SJCRH30 (cell line): ENCODE results near the gene TH. TPM values are rescaled to one million over a fixed set of nuclear protein-coding genes. Genes with fewer than 3 reads are reported as not detected.
"Not testable (repeated sequence)": the region's sequence is repeated elsewhere in the genome, so short reads cannot be mapped to it uniquely, and the experiment has no call there.

Experiments
- DNase-seq, 2 experiments: peaks; one replicate each; pipeline ENCODE4 v3.0.0-alpha.2; 2015 to 2020
- H3K27ac ChIP-seq: fragments of 250-450 bp; sonication (Bioruptor Pico); 2 replicates; pipeline ENCODE4 v1.5.1; 2020; ENCODE audit warnings: mild to moderate bottlenecking, moderate library complexity
- H3K27me3 ChIP-seq: fragments of 250-450 bp; sonication (Bioruptor Pico); 2 replicates; pipeline ENCODE4 v1.5.1; 2020; ENCODE audit warnings: mild to moderate bottlenecking, moderate library complexity
- H3K36me3 ChIP-seq: fragments of 250-450 bp; sonication (Bioruptor Pico); 2 replicates; pipeline ENCODE4 v1.5.1; 2020; ENCODE audit warnings: mild to moderate bottlenecking, moderate library complexity
- H3K4me1 ChIP-seq: fragments of 250-450 bp; sonication (Bioruptor Pico); 2 replicates; pipeline ENCODE4 v1.5.1; 2020; ENCODE audit warnings: mild to moderate bottlenecking, moderate library complexity
- H3K4me3 ChIP-seq: fragments of 250-450 bp; sonication (Bioruptor Pico); 2 replicates; pipeline ENCODE4 v1.5.1; 2020; ENCODE audit warnings: mild to moderate bottlenecking, moderate library complexity
- H3K9me3 ChIP-seq: fragments of 250-450 bp; sonication (Bioruptor Pico); replicated peaks from 2 replicates; pipeline ENCODE4 v1.5.1; 2020; ENCODE audit warnings: mild to moderate bottlenecking, moderate library complexity
- total RNA-seq: library from RNA; depleted of rRNA; stranded (reverse); fragments of >200 nt; shearing (Covaris generic); gene quantifications from 2 replicates; pipeline ENCODE4 v1.2.3, GENCODE V29; 2014

TH gene
- total RNA-seq, 1 experiment from 2014 or later: not detected

DNA sequence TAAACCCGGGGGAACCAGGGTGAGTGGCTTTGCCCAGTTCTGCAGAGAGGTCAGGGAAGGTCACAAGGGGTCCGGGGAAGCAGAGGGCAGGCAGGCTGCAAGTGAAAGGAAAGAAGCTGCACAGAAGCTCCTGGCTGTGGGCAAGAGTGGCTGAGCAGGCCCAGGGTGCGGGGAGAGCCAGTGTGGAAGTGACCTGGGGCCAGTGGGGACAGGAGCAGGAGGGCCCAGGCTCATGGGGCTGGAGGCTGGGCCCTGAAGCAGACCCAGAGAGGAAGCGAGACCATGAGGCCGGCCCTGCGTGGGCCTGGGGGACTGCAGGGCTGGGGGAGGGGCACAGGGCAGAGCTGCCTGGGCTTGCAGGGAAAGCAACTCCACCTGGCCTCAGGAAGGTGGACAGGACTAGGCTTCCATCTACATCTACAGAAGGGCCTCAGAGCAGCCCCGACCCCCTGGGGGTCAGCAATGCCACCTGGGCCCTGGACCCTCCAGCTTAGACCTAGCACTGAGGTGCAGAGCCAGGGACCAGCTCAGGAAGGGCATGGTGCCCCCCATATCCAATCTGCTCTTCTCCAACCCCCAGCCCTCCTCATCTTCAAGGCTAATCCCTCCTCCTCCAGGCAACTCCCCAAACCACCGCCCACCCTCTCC lies 44.0 kb downstream of the TH start:
- Histone ChIP-seq H3K4me3 (no peak overlapping the region), H3K27me3 (no peaks in the 10 kb centered on the region), H3K27ac (no peak overlapping the region), H3K9me3 (no peaks in the 10 kb centered on the region), H3K4me1 (peaks cover under 1% of the 10 kb centered on the region), H3K36me3 (peaks cover 30% of the 10 kb centered on the region)
- DNase-seq: peak in 1 of 2 experiments; percentile 51

DNA sequence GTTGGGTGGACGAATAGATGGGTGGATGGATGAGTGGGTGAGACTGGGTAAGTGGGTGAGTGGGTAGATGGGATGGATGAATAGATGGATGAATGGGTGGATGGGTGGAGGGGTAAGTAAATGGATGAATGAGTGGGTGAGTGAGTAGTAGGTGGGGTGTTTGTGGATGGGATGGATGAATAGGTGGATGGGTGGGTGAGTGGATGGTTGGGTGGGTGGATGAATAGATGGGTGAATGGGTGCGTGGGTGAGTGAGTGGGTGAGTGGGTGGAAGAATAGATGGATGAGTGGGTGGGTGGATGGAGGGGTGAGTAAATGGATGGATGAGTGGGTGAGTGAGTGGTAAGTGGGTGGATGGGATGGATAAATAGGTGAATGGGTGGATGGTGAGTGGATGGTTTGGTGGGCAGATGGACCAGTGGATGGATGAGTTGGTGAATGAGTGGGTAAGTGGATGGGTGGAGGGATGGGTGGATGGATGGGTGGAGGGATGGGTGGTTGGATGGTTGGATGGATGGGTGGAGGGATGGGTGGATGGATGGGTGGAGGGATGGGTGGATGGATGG lies 45.0 kb downstream of the TH start:
- H3K36me3 ChIP-seq: peaks cover 20% of the 10 kb centered on the region
- no peak overlapping the region for H3K27ac ChIP-seq
- H3K4me1 ChIP-seq: peaks cover 9% of the 10 kb centered on the region
- no peaks in the 10 kb centered on the region for H3K9me3 ChIP-seq
- no peaks in the 10 kb centered on the region for H3K27me3 ChIP-seq
- no peak overlapping the region for H3K4me3 ChIP-seq
- DNase-seq: no peak

DNA sequence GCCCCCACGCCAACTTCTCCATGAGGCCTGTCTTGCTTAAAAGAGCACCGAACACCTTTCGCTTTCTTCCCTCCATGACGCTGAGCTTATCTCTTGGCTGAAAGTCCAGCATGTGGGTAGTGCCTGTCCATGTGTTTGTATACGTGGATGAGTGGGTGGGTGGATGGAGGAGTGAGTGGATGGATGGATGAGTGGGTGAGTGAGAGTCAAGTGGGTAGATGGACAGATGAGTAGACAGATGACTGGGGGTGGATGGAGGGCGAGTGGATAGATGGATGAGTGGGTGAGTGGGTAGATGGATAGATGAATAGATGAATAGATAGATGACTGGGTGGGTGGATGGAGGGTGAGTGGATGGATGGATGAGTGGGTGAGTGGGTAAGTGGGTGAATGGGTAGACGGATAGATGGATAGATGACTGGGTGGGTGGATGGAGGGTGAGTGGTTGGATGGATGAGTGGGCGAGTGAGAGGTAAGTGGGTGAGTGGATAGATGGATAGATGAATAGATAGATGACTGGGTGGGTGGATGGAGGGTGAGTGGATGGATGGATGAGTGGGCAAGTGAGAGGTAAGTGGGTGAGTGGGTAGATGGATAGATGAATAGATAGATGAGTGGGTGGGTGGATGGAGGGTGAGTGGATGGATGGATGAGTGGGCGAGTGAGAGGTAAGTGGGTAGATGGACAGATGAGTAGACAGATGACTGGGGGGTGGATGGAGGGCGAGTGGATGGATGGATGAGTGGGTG lies 46.7 kb downstream of the TH start:
- not testable (repeated sequence) for H3K27me3 ChIP-seq, H3K4me3 ChIP-seq, DNase-seq, H3K36me3 ChIP-seq, H3K27ac ChIP-seq, H3K9me3 ChIP-seq, H3K4me1 ChIP-seq

DNA sequence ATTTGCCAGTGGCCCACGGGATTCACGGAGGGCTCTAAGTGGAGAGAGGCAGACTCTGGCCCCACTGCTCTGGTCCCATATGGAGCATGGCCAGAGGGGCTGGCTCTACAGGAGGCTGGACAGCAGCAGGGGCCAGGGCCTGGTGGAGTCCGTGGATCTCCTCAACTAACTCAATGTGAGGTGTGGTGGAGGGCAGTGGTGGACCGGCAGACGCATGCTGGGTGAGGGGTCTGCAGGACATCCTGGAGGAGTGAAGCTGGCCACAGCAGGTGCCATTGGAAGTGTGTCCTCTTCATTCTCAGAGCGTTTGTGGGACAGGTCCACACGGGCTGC lies 48.0 kb downstream of the TH start:
- DNase-seq: no peak
- Histone ChIP-seq H3K4me3 (no peak overlapping the region), H3K27me3 (no peaks in the 10 kb centered on the region), H3K27ac (no peak overlapping the region), H3K36me3 (no peaks in the 10 kb centered on the region), H3K9me3 (0 out of 2 replicates have a peak, but pooled peaks cover 3% of the 10 kb centered on the region), H3K4me1 (peaks cover 9% of the 10 kb centered on the region)

DNA sequence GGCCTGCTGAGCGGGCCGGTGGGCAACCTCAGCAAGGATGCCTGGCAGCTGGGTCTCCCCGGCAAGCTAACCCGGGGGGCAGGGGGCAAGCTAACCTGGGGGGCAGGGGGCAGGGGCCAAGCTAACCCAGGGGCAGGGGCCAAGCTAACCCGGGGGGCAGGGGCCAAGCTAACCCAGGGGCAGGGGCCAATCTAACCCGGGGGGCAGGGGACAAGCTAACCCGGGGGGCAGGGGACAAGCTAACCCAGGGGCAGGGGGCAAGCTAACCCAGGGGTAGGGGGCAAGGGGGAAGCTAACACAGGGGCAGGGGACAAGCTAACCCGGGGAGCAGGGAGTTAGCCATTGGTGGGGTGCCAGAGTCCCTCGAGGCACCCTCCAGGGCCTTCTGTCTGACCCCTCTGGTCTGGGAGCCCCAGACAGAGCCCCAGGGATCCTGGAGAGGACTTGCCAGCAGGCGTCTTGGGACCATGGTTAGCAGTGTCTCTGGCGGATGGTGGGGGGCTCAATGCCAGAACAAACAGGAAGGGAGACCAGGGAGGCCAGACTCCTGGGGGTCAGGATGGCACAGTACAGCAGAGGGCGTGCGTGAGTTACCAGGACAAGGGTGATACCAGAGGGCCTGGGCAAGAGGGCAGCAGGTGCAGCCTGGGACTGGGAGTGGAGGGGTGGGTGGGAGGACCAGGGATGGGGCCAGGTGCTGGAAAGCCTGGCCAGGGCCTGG lies 48.5 kb downstream of the TH start:
- Histone ChIP-seq H3K27ac (no peak overlapping the region), H3K4me1 (peaks cover 9% of the 10 kb centered on the region), H3K36me3 (no peaks in the 10 kb centered on the region), H3K9me3 (0 out of 2 replicates have a peak, but pooled peaks cover 3% of the 10 kb centered on the region), H3K4me3 (no peak overlapping the region), H3K27me3 (no peaks in the 10 kb centered on the region)
- no peak for DNase-seq

DNA sequence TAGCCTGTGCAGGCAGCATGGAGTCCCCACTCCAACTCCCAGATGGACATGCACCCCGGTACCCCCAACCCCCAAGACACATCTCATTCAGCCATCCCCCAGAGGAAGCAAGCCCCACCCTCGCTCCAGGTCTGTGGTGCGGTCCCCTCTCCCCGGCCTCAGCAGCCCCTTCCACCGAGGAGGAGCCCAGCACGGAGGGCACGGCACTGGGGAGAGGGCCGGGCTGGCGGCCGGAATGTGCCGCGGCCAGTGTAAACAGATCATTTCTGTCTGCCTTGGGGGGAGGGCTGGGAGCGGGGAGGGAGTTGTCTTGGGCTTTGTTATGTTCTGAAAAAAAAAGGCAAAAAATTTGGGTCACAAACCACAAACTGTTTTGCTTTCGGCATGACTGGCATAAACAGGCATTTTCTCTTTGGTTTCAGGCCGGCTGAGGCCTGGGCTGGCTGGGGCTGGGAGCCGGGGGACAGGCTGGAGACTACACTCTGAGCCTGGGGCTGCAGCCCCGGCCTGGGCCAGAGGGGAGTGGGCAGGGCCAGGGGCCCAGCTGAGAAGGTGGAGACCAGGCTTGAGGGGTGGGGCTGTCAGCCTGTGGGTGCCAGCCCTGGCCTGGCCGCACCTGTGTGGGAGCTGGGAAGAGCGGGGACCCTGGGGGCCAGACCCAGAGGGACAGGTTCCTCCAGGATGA lies 49.3 kb downstream of the TH start:
- no peak overlapping the region; the same call in 1 of the 2 replicates for H3K4me3 ChIP-seq
- no peak overlapping the region for H3K27ac ChIP-seq

DNA sequence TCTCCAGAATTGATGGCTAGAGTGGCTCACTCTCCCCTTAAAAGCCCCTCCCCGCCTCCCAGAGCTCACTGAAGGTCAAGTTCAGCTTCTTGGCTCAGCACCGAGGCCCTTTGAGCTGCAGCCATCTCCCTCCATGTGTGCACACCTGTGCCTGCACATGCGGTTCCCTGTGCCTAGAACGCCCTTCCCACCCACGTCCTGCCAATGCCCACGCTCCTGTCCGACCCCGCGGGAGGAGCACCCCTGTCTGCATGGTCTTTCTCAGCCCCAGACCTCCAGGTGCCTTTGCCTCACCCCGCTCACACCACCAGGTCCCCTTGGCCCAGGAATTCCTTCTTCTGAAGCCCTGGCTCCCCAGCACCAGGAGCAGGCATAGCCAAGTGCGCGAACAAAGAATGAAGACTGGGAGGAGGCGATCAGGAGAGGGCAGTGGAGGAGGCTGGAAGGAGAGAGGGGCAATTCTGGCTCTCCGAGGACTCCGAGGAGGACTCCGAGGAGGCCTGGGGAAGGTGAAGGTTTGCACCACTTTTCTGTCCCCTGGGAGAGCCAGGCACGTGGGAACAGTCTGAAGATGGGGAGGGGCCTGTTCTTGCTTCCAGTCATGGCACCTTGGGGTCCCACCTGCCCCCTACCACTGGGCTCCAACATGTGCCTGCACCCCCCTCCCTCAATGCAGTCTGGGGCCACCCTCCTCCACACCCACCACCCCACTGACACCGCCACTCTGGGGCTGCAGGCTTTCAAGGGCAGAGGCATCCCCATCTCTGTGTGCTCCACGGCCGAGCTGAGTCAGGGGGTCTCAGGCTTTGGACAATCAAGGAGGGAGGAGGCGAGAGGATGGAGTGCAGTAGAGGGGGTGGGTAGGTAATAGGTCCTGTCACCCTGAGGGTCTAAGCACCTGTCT lies 50.1 kb downstream of the TH start:
- Histone ChIP-seq H3K9me3 (peaks cover 3% of the 10 kb centered on the region; the same call in 1 of the 2 replicates), H3K4me1 (peaks cover 9% of the 10 kb centered on the region), H3K27ac (no peak overlapping the region), H3K4me3 (no peak overlapping the region), H3K36me3 (no peaks in the 10 kb centered on the region), H3K27me3 (no peaks in the 10 kb centered on the region)
- no peak for DNase-seq

More for the DNA sequence above, 49.3 kb downstream of the TH start:
- Histone ChIP-seq H3K4me1 (peaks cover 9% of the 10 kb centered on the region), H3K27me3 (no peaks in the 10 kb centered on the region), H3K9me3 (0 out of 2 replicates have a peak, but pooled peaks cover 3% of the 10 kb centered on the region), H3K36me3 (no peaks in the 10 kb centered on the region)
- peak in 1 of 2 experiments; percentile 46 for DNase-seq

DNA sequence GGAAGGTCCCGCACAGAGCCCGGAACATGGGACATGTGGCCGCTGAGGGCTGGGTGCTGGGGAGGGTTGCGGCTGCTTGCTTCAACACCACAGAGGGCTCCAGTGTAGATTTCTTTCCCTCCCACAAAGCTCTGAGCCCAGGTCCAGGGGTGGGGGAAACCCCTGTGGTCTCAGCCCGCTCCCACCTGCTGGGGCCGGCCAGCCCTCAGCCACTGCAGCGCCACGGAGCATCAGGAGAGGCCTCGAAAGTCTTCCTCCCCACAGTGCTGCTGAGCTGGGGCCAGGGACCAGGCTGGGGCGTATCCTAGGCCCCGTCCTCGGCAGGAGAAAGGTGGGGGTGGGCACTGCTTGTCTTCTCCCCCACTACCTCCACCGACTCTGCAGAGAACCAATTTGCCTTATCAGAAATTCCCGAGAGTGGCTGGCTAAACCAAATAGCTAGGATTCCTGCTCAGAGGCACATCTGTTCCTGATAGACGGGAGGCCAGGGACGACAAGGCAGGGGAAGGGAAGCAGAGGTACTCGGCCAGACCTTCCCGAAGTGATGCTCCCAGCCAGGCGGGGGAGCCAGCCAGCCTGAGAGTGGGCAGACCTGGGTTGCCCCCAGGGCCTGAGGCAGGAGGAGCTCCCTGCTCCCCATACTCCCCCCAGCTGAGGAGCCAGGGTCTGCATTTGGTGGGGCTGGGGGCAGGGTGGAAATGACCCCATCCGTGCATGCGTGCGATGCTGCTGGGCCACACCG lies 51.1 kb downstream of the TH start:
- H3K27ac ChIP-seq: no peak overlapping the region
- no peaks in the 10 kb centered on the region for H3K36me3 ChIP-seq
- no peak for DNase-seq
- no peak overlapping the region for H3K4me3 ChIP-seq
- H3K4me1 ChIP-seq: peaks cover 9% of the 10 kb centered on the region
- peaks cover 3% of the 10 kb centered on the region; the same call in 1 of the 2 replicates for H3K9me3 ChIP-seq
- no peaks in the 10 kb centered on the region for H3K27me3 ChIP-seq

DNA sequence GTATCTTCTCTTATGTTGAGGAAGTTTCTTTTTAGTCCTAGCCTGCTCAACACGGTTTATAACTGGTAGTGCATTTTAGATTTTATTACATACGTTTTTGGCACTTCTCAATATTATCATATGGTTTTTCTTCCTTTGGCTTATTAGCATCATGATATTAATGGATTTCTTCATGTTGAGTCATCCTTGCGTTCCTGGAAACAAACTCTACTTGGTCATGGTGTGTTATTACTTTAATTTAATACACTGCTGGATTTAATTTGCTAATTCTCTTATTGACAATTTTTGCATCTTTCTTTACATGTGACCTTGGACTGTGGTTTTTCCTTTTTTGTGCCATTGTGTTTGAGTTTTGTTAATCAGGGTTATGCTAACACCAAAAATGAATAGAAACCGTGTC lies 52.9 kb downstream of the TH start:
- Histone ChIP-seq H3K4me1 (peaks cover 9% of the 10 kb centered on the region), H3K27me3 (no peaks in the 10 kb centered on the region), H3K27ac (no peak overlapping the region), H3K4me3 (no peak overlapping the region), H3K36me3 (no peaks in the 10 kb centered on the region), H3K9me3 (peaks cover 3% of the 10 kb centered on the region; the same call in 1 of the 2 replicates)
- DNase-seq: no peak

DNA sequence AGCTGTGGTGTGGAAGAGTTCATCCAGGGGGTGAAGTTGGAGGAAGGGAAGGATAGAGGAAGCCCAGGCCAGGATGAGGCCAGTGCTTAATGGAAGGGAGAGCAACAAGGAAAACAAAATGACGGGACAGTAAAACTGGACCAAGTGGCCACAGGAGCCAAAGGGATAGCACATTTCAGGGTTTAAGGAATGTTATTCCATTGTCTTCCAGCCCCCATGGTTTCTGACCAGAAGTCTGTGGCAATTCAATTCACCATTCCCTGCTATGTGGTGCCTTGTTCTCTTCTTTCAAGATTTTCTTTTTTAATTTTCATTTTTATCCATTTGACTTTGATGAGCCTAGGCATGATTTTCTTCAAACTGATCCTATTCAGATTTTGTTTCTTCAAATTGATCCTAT lies 54.9 kb downstream of the TH start:
- no peaks in the 10 kb centered on the region for H3K4me1 ChIP-seq
- peaks cover 3% of the 10 kb centered on the region; the same call in 1 of the 2 replicates for H3K9me3 ChIP-seq
- DNase-seq: no peak
- no peaks in the 10 kb centered on the region for H3K27me3 ChIP-seq
- no peak overlapping the region for H3K4me3 ChIP-seq
- H3K36me3 ChIP-seq: no peaks in the 10 kb centered on the region
- no peak overlapping the region for H3K27ac ChIP-seq

DNA sequence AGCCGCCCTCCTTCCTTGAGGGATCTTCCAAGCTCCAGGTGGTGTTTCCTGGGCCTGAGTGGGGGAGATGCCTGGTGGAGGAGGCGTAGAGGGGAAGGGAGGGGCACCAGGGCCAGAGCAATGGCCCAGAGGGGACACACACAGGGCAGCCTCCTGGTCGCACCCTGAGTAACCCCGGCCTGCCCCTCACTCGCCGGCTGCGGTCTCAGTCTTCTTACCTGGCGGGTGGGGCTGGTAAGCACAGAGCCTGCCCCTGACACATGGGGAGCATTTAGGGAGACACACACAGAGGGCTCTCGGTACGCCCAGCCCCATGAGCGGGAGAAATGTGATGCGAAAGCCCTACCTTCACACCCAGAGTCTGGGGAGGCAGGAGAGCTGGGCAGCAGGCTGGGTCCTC lies 56.3 kb downstream of the TH start:
- Histone ChIP-seq H3K4me1 (no peaks in the 10 kb centered on the region), H3K36me3 (no peaks in the 10 kb centered on the region), H3K27me3 (no peaks in the 10 kb centered on the region), H3K4me3 (no peak overlapping the region), H3K9me3 (peaks cover 3% of the 10 kb centered on the region; the same call in 1 of the 2 replicates), H3K27ac (no peak overlapping the region)
- DNase-seq: no peak

DNA sequence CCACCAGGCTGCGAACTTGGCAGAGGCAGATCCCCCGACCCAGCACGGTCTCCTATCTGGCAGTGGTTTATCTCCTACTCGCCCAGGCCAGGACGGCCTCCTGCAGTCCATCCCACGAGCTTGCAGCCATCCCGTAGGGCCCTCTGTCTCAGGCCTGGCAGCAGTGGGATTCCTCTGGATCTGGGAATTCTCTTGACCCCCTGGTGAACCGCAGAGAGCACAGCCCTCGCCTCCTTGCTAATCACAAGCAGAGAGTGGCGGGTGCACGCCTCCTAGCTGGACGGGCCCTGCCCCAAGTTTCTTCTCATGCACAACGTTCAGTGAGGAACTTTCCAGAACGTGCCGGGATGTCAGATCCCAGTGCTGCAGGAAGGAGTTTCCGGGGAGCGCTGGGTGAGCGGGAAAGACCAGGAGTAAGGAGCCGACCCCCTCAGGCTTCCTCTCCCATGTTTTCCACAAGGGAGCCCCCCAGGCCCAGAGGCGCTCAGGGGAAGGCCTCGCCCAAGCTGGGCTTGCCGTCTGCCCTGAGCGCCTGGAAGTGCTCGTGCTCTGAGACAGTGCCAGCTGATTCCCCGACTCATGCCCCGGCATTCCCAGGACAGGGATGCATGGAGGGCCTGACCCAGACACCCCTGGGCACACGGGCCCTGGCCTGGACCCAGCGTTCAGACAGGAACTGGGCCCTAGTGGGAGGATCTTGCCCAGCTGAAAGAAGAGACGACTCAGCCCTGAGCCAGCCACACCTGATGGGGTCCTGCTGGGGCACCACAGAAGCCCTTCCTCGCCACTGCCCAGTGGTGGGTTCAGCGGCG lies 57.0 kb downstream of the TH start:
- H3K36me3 ChIP-seq: no peaks in the 10 kb centered on the region
- DNase-seq: no peak
- H3K9me3 ChIP-seq: no peaks in the 10 kb centered on the region; the same call in 1 of the 2 replicates
- peaks cover 5% of the 10 kb centered on the region for H3K4me1 ChIP-seq
- no peaks in the 10 kb centered on the region for H3K27me3 ChIP-seq
- H3K4me3 ChIP-seq: no peak overlapping the region
- no peak overlapping the region for H3K27ac ChIP-seq
